Measurements from ENCODE around the gene GP1BB. TPM values are rescaled to one million over a fixed set of nuclear protein-coding genes. Genes with fewer than 3 reads are reported as not detected.

The GP1BB gene
- total and polyA plus RNA-seq, 2 experiments from 2014 or later: 80.9 to 89.4 TPM

GRCh38 chr22:19739448-19739895, 16.1 kb downstream of the GP1BB start:
- no peak overlapping the region for H3K4me3 ChIP-seq
- H3K36me3 ChIP-seq: no peaks in the 10 kb centered on the region
- H3K4me1 ChIP-seq (ENCODE audit: low read depth): peaks cover 18% of the 10 kb centered on the region
- no peak for DNase-seq (ENCODE audit: low read depth in 1 of 2, low spot score in 1 of 2)
- no peak overlapping the region for H3K27ac ChIP-seq
- no peak for TF ChIP-seq CTCF (IDR thresholded peaks at IDR 0.05; ENCODE audit: low read depth, low read length)
- no peaks in the 10 kb centered on the region for H3K9me3 ChIP-seq (ENCODE audit: low read depth)
- no peaks in the 10 kb centered on the region for H3K27me3 ChIP-seq

DNA sequence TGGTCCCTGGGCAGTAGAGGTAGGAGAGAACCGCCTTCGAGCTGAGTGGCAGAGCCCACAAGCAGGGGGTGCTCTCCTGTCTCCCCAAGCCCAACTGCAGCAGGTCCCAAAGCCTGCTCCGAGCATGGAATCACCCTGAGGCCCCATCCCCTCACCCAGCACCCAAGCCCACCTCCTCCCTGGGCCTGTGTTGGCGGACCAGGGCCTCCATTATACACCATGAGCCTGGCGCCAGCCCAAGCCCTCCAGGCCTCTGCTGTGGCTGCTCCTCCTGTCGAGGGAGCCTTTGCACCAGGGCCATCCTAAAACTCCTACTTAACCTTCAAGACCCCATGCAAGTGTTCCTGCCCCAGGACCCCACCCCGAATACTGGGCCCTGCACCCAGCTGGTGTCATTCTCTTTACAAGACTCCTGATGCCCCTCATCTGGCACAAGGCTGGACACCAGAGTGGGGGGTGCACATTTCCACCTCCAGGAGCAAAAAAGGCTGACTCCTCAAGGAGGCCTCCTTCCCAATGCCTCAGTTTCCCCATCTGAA, 16.6 kb downstream of the GP1BB start:
- Histone ChIP-seq H3K36me3 (no peaks in the 10 kb centered on the region), H3K4me3 (no peak overlapping the region), H3K4me1 (ENCODE audit: low read depth) (peaks cover 19% of the 10 kb centered on the region), H3K9me3 (ENCODE audit: low read depth) (no peaks in the 10 kb centered on the region), H3K27me3 (no peaks in the 10 kb centered on the region), H3K27ac (no peak overlapping the region)
- DNase-seq (ENCODE audit: low read depth in 1 of 2, low spot score in 1 of 2): no peak
- no peak for TF ChIP-seq CTCF (IDR thresholded peaks at IDR 0.05; ENCODE audit: low read depth, low read length)

DNA sequence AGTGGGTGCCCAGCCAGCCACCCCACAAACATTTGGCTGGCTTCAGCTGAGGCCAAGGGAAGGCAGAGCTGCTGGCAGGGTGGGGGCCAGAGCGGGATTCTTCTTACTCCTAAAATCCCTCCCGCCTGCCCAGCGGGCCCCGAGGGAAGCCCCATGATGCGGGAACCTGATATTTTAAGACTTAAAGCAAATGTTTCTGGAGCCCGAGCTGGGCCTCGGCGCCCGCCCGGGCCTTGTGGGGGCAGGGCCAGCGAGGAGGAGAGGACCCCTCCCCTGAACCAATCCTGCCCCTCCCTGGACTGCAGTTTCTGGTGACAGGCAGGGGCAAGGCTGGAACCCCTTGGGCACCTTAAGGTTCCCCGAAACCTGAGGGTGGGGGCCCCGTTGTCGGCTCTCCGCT, 17.2 kb downstream of the GP1BB start:
- no peak overlapping the region for H3K4me3 ChIP-seq
- no peaks in the 10 kb centered on the region for H3K9me3 ChIP-seq (ENCODE audit: low read depth)
- H3K27ac ChIP-seq: no peak overlapping the region
- no peaks in the 10 kb centered on the region for H3K27me3 ChIP-seq
- H3K36me3 ChIP-seq: no peaks in the 10 kb centered on the region
- TF ChIP-seq CTCF (IDR thresholded peaks at IDR 0.05; ENCODE audit: low read depth, low read length): no peak
- H3K4me1 ChIP-seq (ENCODE audit: low read depth): peaks cover 25% of the 10 kb centered on the region
- no peak for DNase-seq (ENCODE audit: low read depth in 1 of 2, low spot score in 1 of 2)

DNA sequence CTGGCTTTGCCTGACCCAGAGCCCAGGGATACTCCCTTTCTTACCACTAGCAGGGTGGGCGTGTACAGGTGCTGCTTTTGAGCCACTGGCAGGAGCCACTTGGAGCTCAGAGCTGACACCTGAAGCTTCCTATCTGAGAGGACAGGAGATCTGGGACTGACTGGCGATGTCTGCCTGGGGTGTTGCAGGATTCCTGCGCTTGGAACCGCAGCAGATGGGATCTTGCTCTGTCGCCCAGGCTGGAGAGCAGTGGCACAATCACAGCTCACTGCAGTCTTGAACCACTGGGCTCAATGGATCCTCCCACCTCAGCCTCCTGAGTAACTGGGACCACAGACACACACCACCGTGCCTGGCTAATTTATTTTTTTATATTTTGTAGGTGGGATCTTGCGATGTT, 17.7 kb downstream of the GP1BB start:
- H3K4me3 ChIP-seq: no peak overlapping the region
- H3K36me3 ChIP-seq: no peaks in the 10 kb centered on the region
- no peaks in the 10 kb centered on the region for H3K9me3 ChIP-seq (ENCODE audit: low read depth)
- no peak for DNase-seq (ENCODE audit: low read depth in 1 of 2, low spot score in 1 of 2)
- H3K27me3 ChIP-seq: no peaks in the 10 kb centered on the region
- peaks cover 28% of the 10 kb centered on the region for H3K4me1 ChIP-seq (ENCODE audit: low read depth)
- H3K27ac ChIP-seq: no peak overlapping the region
- TF ChIP-seq CTCF (IDR thresholded peaks at IDR 0.05; ENCODE audit: low read depth, low read length): no peak

DNA sequence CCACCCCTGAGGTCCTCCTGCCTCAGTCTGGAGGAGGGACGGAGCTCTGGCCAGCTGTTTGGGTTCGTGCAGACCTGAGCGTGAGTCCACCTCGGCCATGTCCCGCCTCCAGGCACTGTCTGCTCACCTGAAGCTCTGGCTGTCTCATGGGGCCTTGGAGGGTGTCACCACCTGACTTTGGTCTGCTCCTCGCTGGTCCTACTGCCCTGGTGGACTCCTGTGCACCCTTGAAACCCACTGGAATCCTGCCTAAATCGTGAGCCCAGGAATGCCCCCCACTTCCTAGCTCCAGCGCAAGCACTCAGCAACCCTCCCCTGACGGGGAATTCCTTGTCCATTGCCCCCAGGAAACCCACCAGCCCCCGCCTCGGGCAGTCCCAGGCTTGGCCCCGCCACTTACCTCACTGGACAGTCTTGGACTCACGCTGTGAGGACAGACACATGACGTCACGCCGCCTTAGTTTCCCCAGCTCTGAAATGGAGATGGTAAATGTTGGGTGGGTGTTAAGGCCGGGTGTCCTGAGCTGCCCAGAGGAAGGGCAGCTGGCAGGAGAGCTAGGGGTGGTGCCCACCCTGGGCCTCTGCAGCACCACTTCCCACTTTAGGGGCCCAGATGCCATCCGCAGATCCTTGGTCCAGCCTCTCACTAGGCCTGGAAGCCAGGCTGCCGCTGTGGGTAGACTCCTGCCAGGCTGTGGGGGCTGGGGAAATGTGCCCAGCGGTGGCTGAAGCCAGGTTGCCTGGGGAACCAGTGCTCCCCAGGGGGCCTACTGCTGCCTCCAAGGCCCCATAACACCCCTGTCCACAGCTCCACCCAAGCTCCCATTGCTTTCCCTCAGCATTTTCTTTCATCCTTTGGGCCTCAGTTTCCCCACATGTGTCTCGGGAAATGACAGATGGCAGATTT, 19.1 kb downstream of the GP1BB start:
- Histone ChIP-seq H3K4me3 (no peak overlapping the region), H3K27me3 (no peaks in the 10 kb centered on the region), H3K4me1 (ENCODE audit: low read depth) (peaks cover 18% of the 10 kb centered on the region), H3K27ac (no peak overlapping the region), H3K9me3 (ENCODE audit: low read depth) (no peaks in the 10 kb centered on the region), H3K36me3 (no peaks in the 10 kb centered on the region)
- no peak for DNase-seq (ENCODE audit: low read depth in 1 of 2, low spot score in 1 of 2)
- TF ChIP-seq CTCF (IDR thresholded peaks at IDR 0.05; ENCODE audit: low read depth, low read length): no peak
